HG02884 (cell line): ENCODE data around the gene GLS.
A peak's percentile ranks its signal among the peaks of the same experiment; 100 is the strongest.

Experiments
- ATAC-seq: cut with Tn5 transposase; IDR thresholded peaks from one replicate; pipeline ENCODE4 v1.9.1; 2021; ENCODE audit warnings: mild to moderate bottlenecking, moderate library complexity; ENCODE audit not compliant: unreplicated experiment

The GLS gene

GRCh38 chr2:191012346-191012745 is 131.7 kb downstream of the GLS start:
- no peak for ATAC-seq

GRCh38 chr2:191012845-191013681 is 132.4 kb downstream of the GLS start:
- ATAC-seq, result no peak

GRCh38 chr2:191013682-191013931 is 133.0 kb downstream of the GLS start:
- ATAC-seq, result no peak

- ATAC-seq, result peak; percentile 81
Measured at GRCh38 chr2:191013932-191014652, 133.5 kb downstream of the GLS start, which contains the start of gene STAT1. TSS of gene STAT1 (minus strand) at chr2:191014171. CDS start at chr2:191010003, 4,168 bp downstream.

GRCh38 chr2:191014653-191015020 is 134.0 kb downstream of the GLS start:
- no peak for ATAC-seq
